ENCODE measurements around the gene MORN1.
"Not testable (repeated sequence)": the region's sequence is repeated elsewhere in the genome, so short reads cannot be mapped to it uniquely, and the experiment has no call there.

DNA sequence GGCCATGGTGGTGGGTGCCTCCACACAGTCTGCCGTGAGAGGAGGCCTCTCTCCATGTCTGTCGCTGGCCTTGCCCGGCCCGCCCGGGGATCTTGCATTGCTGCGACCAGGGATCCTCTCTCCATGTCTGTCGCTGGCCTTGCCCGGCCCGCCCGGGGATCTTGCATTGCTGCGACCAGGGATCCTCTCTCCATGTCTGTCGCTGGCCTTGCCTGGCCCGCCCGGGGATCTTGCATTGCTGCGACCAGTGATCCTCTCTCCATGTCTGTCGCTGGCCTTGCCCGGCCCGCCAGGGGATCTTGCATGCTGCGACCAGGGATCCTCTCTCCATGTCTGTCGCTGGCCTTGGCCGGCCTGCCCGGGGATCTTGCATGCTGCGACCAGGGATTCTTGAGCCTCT, 49.0 kb upstream of the MORN1 start:
- TF ChIP-seq POLR2A (IDR thresholded peaks at IDR 0.05; ENCODE audit: low read length); GATA1 (IDR thresholded peaks at IDR 0.05; ENCODE audit: low read depth, low read length): not testable (repeated sequence)

Measured in erythroblast (primary cell).